Effector CD8-positive, alpha-beta T cell (primary cell): ENCODE results near the gene CACNB4.

Experiments
- DNase-seq: peaks from one replicate; lab custom pipeline; 2025; lab: John Stamatoyannopoulos, UW

Gene CACNB4

DNA sequence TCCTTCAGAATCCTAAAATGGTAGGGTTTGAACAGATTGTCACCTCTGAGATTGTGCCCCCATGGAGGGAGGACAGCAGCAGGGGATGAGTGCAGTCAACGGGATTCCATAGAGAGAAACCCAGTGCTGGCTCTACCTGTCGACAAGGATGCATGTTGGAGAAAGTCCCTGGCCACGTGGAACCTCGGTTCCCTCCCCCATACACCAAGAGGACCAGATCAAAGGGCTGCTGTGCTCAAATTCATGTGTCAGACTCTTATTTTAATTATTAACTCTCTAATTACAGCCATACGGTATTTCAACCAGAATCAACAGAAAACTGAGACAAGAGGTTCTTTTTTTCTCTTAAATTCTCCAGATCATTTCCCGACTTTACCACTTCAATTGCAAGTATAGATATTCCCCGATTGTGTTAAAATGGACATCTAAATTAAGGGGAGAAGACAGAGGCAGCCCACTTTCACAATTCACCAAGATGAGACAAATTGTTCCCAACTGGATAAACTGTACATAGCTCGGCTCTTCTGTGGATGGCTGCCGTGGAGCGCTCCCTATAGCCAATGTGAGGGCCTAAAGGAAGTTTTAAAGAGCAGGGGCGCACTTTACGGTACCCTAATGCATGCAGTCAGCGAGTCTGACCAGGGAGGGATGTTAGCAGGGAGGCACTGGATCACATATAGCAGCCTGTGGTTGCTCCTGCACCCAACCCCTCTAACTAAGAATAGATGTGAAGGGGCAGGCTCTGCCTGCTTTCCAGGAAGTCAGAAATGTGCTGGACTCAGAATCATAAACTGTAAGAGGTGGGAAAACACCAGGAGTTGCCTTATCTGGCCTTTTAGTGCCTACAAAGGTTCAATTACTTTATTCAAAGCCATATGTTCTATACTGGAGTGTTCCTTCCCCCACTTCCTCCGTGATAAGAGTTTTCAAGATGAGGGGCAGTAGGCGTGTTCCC is 123.1 kb downstream of the CACNB4 start:
- no peak for DNase-seq

DNA sequence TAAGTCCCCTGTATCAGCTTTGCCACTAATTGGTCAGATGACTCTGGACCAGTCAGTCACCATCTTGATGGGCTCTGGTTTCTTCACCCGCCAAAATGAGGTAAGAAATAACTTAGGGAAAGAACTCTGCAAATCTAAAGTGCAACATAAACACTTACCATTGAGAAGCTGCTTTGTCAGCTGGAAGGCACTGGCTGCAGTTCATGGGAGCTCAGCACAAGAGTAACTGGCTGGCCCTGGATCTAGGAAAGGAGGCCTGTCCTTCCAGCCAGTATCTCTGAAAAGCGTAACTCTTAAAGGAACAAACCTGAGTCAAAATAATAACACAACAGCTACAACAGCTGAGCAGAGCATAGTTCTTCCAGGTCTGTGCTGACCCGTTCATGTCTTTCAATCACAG is 123.9 kb downstream of the CACNB4 start:
- DNase-seq = no peak

DNA sequence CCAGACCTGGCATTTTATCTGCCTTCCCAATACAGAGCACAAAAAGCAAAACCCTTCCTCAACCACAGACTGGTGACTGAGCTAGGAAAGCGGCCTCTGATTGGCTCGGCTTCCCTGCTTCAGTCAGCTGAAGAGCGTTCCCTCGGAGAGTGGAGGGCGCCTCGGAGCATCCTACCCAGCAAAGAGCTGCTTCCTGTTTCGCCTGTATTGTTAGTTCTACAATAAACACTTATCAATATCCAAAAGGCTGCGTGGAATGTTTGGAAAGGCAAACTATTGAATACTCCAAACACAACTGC is 125.0 kb downstream of the CACNB4 start:
- no peak for DNase-seq

DNA sequence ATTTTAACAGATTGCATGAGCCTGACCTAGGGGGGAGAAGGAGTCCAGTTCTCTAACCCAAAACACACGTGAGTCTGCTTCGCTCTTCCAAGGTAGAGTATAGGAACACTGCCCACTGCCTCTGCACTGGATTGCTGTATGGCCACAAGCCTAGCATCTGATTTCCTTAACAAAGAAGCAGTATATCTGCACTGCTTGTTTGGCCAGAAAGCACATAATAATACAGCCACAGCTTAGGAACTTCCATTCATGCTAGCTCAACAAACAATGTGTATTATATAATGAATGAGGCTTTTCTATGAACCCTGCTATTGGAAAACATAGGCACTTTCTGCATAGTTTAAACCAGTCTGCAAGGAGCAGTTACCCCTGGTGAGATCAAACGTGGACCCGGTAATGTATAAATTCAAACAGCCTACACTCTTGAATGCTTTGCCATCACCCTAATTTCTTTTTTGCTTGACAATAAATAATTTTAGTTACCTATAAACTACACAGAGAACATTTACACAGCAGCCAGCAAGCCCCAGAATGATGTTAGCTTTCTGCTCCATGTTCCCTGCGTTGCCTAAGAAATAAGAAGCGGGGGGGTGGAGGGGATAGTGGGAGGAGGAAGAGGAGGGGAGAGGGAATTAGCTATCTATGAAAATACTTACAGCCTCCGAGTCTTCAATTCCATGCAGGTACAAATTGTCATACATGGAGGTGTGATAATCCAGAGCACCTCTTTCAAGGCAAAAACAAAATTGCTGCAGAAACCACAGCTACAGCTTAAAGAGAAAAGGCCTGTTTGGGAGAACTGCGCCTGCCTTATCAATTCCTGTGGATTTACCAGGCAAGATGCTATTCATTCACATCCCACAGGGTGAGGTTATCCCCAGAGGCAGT is 125.6 kb downstream of the CACNB4 start:
- no peak for DNase-seq

DNA sequence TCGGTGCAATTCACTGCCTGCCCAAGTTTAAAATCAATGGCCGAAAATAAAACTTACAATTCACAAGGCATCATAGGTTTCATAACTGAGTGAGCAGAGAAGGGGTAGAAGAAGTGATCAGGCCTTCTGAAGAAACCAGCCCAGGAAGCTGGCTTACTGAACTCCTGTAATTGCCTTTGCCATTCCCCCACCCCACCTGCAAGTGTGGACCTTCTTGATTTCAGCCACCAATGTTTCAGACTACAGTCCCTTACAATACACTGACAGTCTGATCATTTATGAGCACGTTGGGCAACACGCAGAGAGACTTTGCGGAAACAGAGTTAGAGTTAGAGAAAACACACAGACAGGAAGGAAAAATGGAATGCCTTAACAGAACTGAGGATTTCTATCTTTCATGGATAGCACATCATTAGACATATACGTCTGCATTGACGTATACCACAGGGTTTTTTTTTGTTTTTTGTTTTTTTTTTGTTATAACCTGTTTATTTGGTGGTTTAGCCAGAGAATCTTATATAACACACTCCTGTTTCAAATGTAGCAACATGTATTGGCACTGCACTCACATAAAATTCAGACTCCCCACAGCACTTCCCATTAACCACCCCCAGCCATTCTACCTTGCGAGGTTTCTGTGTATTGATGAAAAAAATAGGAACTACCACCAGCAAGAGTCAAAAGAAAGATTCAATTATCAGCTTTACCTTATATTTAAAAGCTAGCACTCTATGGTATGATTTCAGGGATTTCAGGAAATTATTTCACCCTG is 126.4 kb downstream of the CACNB4 start:
- DNase-seq = no peak

DNA sequence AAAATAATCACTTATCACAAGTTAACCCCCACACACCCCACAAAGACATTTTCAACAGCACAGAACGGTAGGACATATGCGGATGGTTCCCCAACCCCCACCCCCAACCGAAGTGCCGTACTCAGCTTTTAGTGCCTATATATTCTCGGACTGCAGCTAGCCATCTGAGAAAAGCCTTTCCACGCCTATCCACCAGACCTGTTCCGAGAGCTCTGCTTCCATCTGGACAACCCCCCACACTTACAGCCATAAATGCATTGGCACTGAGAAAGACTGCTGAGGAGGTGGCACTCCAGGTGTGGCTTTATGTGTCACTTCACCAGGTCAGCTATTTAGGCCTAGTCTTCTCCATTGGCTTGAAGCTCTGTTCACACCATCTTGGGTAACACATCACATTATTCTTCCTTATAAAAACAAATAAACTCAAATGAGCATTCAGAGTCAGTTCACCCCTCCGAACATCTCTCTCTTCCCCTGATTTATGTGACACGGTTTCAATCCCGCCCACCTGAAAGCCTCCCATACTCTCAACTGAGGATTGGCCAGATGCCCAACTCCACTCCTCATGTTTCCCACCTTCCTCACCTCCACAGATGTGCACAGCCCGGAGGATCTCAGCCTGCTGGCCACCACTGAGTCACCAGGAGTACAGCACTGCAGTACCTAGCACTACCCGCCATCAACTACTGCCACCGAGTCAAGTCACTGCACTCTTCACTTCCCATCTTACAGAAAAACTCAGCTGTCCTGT is 127.4 kb downstream of the CACNB4 start:
- DNase-seq = no peak

DNA sequence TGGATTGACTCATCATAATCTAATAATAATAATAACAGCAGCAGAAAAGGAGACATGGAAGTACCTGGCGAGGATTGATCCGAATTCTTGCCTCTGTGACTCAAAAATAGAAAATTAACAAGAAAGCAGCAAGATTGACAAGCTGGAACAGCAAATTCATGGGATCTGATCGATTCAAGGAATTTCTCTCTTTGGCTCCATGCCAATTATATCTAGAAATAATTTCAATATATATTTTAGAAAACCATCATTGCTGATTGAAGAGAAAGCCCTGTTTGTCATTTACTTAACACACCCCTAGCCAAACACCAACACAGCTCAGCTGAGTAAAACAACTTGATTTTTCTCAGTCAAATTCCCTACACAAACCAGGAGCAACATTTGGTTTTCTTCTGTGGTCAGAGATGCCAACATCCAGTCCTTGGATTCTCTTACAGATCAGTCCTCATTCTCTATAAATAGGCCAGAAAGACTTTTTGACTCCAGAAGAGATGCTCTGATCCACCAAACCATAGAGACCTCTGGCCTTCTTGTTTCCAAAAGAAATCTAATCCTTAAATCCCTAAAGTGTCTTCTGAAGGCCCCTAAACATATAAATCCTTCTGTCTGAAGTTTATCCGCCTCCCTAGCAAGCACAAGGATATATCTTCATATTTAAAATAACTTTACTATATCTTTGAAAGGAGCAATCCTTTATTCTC is 129.9 kb downstream of the CACNB4 start:
- DNase-seq = no peak

DNA sequence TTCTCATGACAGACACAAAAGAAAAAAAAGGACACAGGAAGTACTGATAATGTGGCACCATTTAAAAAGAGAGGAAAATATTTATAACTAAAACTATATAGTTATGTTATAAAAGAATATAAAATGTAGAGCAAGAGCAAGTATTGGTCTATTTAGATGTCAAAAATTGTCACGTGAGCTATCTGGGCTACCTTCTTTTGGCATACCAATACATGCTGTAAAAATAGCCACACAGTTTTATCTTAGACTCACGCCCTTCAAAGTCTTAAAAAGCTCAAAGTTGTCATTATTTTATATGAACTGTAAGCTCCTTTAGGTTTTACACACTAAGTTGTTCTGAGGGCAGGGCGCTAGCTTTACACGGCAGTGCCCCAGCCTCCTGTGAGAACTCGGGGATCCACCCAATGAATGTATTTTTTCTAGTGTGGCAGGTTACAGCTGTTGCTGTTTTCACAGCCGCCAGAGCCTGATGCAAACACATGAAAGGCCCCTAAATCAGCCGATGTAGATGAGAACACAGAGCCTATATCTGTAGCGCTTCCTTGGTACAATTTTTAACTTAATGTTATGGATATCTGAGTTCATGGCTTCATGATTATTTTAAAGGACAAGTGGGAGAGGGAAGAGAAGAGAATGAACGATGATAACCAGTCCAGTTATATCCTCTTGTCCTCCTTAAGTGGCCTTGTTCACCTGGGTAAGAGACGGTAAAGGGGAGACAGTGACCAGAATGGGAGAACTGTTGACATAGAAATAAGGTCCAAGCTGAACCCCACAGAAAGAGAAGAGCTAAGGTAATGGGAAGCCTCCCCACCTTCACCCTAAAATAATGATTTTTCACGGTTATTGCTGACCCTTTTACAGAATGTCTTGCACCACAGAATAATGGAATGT is 130.8 kb downstream of the CACNB4 start:
- no peak for DNase-seq

DNA sequence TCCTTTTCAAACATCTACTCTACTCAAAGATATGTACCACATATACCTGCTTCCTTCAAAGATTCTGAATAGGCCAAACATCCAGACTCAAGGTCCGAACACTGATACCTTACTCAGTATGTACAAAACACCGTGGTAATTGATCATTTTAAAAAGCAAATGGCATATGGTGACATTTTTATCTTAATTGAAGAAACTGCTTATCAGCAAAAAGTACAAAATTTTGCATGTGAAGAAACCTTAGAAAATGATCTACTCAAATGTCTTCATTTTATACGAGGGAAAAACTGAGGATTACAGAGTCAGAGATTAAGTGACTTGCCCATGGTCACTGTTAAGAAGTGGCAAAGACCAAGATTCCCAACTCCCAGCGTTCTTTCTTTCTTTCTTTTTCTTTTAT is 133.0 kb downstream of the CACNB4 start:
- no peak for DNase-seq

DNA sequence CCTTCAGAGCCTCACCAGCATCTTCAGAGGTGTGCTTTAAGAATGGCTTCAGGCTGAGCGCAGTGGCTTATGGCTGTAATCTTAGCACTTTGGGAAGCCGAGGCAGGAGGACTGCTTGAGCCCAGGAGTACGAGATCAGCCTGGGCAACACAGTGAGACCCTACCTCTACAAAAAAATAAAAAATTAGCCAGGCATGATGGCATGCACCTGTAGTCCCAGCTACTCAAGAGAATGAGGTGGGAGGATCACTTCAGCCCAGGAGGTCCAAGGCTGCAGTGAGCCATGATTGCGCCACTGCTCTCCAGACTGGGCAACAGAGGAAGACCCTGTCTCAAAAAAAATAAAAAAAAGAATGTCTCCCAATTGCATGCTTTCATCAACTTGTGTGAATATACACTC is 137.3 kb downstream of the CACNB4 start:
- no peak for DNase-seq

DNA sequence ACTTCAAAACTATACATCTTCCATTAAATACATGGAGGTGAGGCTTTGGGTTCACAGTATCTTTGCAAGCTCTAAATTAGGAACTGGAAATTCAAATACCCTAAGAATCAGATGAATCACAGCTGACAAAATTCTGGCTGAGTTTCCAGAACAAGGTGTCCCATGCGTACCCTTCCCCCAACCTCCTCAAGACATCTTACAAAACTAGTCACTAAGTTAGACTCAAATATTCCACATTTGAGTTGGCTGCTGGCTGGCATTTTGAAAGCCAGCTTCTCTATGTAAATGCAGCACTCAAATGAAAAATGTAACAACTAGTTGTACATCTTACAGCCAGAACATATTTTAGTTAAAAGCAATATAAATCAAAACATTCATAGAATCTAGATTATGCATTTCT is 139.6 kb downstream of the CACNB4 start:
- DNase-seq = no peak

DNA sequence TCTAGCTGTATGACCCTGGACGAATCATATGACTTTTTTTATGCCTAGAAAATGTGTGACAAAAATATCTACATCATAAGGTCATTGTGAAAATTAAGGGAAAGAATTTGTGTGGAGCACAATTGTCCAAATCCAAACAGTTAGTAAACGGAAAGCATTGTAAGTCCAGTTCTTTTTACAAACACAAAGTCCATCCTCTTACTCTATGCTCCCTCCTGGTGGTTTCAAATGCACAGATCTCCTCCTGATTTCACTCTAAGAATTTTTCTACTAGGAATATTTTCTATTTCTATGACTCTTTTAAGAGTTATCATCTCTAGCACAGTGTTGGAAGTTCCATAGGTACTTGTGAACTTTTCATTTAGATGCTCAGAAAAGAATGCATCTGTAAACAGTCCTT is 145.4 kb downstream of the CACNB4 start:
- no peak for DNase-seq

DNA sequence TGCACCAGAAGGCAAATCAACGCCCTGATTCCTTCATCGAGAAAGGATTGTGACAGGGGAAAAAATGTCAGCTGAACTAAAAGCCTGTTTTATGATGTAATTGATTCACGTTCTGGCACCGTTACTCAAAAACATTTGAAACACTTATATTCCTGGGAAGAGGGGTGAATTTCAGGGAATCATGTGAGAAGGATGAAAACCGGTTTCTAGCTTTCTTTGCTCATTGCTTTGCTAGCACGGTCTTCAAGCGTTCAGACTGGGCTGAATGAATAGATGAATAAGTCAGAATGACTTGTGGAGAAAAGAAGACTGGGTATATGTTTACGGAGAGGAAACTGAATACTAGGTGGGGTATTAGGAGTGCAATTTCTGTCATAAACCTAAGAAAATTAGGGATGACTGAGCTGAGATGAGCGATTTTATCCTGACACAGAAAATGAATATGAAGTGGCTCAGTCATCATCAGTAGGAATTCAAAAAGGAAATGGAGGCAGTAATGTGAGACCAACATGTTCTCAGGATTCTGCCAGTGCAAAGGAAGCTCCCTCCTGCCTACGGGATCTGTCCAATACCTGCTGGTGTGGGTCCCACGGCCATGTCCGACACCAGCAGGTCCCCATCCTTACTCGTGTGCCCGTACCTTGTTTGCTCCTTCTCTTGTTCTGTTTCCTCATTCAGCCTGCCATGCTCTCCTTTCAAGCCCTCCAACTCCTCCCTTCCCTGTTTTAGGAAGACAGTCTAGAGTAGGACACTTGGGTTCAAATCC is 146.0 kb downstream of the CACNB4 start:
- DNase-seq = no peak

DNA sequence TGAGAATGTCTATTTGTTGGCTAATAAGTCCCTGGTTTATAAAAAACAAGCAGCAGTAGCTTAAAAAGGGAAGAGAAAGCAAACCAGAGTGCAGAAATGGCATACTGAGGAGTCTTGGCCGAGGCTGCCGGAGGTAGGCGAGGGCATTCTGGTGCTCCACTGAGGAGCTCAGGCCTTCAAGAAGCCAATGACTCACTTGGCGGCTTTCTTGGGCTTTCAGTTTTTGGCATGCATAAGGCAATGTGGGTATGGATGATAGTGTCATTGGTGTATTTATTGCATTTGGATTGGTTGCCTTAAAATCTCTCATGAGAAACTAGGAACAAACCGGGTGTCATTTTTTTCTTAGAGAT is 151.1 kb downstream of the CACNB4 start:
- no peak for DNase-seq

DNA sequence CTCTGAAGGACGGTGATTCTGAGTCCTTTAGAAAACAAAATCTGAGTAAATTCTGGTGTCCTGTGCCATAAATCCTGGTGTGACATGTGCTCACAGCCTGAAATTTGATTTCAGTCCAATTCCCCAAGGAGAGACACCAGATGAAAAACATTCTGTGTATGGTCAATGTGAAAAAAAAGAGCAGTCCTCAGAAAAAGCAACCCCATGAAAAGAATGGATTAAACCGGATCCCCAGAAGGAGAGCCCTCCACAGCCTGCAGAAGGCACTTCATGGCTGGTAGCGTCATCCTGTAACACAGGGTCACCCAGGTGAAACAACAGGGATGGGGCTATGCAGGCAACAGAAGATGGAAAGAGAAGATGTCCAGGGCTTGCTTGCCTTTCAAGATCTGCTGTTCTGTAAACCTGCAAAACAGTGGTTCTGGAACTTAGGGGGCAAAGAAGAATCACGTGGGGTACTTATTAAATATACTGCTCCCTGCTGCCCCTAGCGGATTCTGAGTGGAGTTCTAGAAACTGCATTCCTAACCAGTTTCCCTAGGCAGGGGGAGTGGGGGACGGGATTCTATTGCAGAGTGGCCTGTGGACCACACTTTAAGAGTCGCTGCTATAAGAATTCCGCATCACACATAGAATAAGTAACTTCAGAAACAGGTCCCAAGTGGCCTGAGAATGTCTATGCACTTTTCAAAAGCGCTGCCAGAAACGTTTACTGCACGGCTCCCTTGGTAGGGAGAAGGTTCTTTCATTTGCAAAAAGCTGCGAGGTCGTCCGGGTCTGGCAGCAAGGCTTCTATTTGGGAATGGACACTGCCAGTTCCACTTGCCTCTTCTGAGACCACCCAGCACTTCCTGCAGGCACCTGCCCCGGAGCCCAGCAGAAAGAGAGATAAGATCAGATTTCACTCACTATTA is 151.7 kb downstream of the CACNB4 start:
- DNase-seq = no peak

DNA sequence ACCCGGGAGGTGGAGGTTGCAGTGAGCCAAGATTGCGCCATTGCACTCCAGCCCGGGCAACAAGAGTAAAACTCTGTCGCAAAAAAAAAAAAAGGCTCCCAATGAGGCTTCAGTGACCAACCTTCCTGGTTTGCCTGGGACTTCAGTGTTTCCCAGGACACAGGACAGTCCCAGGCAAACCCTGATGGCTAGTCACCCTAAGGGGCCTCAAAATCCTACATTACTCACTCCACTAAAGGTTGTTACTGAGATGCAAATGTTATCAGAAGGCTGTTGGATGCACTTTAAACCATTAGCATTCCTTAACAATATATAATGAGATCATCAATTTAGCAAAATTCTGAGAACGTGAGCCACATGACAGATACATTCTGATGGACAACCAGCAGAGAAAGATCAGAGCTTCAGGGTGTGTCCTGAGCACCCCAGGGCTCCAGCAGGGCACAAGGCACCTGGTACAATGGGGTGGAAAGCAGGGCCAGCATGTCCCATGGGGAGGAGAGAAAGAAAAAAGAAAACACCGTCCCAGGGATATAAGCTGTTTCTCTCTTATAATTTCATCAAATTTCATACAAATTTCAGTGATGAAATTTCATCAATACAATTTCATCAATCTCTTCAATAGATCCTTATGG is 152.5 kb downstream of the CACNB4 start:
- no peak for DNase-seq

DNA sequence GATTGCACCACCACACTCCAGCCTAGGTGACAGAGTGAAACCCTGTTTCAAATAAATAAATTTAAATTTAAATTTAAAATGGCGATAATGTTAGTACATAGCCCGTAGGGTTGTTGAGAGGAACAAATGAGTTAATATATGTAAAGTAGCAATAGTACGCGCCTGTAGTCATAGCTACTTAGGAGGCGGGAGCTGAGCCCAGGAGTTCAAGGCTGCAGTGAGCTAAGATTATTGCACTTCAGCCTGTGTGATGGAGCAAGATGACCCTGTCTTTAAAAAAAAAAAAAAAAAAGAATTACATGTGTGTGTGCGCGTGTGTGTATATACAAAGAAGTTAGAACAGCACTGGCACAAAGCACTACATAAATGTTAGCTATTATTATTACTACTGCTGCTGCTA is 153.2 kb downstream of the CACNB4 start:
- DNase-seq = no peak

DNA sequence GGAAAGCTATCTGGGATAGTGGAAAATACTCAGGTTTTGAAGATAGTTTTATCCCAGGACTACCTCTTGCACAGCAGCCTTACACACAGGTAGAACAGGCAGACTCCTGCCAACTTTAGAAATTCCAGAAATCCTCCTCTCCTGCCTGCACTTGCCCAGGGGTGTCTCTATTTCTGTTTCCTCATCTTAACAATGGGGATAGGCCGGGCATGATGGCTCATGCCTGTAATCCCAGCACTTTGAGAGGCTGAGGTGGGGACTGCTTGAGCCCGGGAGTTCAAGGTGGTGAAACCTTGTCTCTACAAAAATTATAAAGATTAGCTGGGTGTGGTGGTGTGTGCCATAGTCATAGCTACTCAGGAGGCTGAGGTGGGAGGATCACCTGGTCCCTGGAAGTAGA is 153.7 kb downstream of the CACNB4 start:
- no peak for DNase-seq
